Activated T-cell treated with anti-CD3 and anti-CD28 coated beads, Interleukin-2, amount 50 U/mL, for 4 hours (primary cell): ENCODE data around the gene SAP30L. TPM values are rescaled to one million over a fixed set of nuclear protein-coding genes. Genes with fewer than 3 reads are reported as not detected.
A peak's percentile ranks its signal among the peaks of the same experiment; 100 is the strongest.

ENCODE experiments used
- ATAC-seq, 2 donors: fragments of 200-7000 bp; cut with Tn5 transposase; one replicate each; pipeline ENCODE4 v1.10.0; 2021
- DNase-seq: peaks from one replicate; pipeline ENCODE4 v3.0.0-alpha.2; 2020
- H3K27me3 Mint-ChIP-seq: one replicate; pipeline ENCODE4 v1.8.0; 2021; ENCODE audit warnings: low read depth, mixed read lengths
- H3K36me3 Mint-ChIP-seq: one replicate; pipeline ENCODE4 v1.8.0; 2022; ENCODE audit warnings: mixed read lengths; ENCODE audit not compliant: insufficient read depth
- H3K4me1 Mint-ChIP-seq: one replicate; pipeline ENCODE4 v1.8.0; 2021; ENCODE audit warnings: low read depth, mixed read lengths
- H3K4me3 Mint-ChIP-seq: one replicate; pipeline ENCODE4 v1.8.0; 2021; ENCODE audit warnings: mild to moderate bottlenecking, moderate library complexity, mixed read lengths
- H3K9me3 Mint-ChIP-seq: one replicate; pipeline ENCODE4 v1.8.0; 2021; ENCODE audit warnings: mixed read lengths
- total RNA-seq, 3 donors: library from RNA; stranded (reverse); gene quantifications; one replicate each; pipeline ENCODE4 v1.2.1, GENCODE V29; 2021

The SAP30L gene
- total RNA-seq, 3 donors from 2014 or later = 22.5 to 27.0 (median 24.0) TPM

DNA sequence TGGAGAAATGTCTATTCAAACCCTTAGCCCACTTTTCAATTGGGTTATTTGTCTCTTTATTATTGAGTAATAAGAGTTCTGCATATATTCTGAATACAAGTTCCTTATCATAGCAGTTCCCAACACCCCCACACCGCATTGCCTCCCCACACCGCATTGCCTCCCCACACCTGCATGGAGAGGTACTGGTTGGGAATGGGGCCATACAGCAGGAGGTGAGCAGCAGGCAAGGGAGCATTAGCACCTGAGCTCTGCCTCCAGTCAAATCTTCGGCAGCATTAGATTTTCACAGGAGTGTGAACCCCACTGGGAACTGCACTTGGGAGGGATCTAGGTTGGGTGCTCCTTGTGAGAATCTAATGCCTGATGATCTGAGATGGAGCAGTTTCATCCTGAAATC is 10.6 kb upstream of the SAP30L start:
- H3K27me3 Mint-ChIP-seq = no peaks in the 10 kb centered on the region
- H3K4me1 Mint-ChIP-seq = no peaks in the 10 kb centered on the region
- no peak for DNase-seq
- ATAC-seq = no peak
- H3K9me3 Mint-ChIP-seq = no peaks in the 10 kb centered on the region
- H3K4me3 Mint-ChIP-seq = no peak overlapping the region
- H3K36me3 Mint-ChIP-seq = peaks cover 31% of the 10 kb centered on the region

DNA sequence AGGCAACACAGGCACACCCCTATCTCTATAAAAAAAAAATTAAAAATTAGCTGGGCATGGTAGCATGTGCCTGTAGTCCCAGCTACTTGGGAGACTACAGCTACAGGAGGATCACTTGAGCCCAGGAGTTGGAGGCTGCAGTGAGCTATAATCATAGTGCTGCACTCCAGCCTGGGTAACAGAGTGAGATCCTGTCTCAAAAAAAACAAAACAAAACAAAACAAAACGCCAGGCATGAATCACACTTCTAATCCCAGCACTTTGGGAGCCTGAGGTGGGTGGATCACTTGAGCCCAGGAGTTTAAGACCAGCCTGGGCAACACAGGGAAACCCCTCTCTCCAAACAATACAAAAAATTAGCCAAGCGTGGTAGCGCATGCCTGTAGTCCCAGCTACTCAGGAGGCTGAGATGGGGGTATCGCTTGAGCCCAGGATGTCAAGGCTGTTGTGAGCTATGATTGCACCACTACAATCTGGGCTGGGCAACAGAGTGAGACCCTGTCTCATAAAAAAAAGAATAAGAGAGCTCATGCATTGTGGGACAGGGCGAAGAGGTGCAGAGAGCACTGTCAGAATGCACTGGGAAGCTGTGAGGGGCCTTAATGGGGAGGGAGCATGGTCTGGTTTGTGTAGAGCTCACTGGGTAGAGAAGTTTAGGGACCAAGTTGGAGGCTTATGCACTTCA is 8.4 kb upstream of the SAP30L start:
- DNase-seq = no peak
- H3K36me3 Mint-ChIP-seq = peaks cover 49% of the 10 kb centered on the region
- peaks cover 3% of the 10 kb centered on the region for H3K4me1 Mint-ChIP-seq
- no peaks in the 10 kb centered on the region for H3K9me3 Mint-ChIP-seq
- no peak overlapping the region for H3K4me3 Mint-ChIP-seq
- ATAC-seq = no peak
- H3K27me3 Mint-ChIP-seq = no peaks in the 10 kb centered on the region

- H3K27me3 Mint-ChIP-seq = no peaks in the 10 kb centered on the region
- peaks cover 19% of the 10 kb centered on the region for H3K4me1 Mint-ChIP-seq
- H3K36me3 Mint-ChIP-seq = peaks cover 45% of the 10 kb centered on the region
- H3K4me3 Mint-ChIP-seq = no peak overlapping the region
- no peak for DNase-seq
- H3K9me3 Mint-ChIP-seq = no peaks in the 10 kb centered on the region
- no peak for ATAC-seq
Measured at GRCh38 chr5:154440540-154440939, 5.3 kb upstream of the SAP30L start.

- ATAC-seq = no peak
- Mint-ChIP-seq H3K4me1 (peaks cover 30% of the 10 kb centered on the region), H3K4me3 (no peak overlapping the region), H3K9me3 (no peaks in the 10 kb centered on the region), H3K27me3 (no peaks in the 10 kb centered on the region), H3K36me3 (peaks cover 31% of the 10 kb centered on the region)
- DNase-seq = no peak
Measured at GRCh38 chr5:154442801-154443200, 3.0 kb upstream of the SAP30L start.

DNA sequence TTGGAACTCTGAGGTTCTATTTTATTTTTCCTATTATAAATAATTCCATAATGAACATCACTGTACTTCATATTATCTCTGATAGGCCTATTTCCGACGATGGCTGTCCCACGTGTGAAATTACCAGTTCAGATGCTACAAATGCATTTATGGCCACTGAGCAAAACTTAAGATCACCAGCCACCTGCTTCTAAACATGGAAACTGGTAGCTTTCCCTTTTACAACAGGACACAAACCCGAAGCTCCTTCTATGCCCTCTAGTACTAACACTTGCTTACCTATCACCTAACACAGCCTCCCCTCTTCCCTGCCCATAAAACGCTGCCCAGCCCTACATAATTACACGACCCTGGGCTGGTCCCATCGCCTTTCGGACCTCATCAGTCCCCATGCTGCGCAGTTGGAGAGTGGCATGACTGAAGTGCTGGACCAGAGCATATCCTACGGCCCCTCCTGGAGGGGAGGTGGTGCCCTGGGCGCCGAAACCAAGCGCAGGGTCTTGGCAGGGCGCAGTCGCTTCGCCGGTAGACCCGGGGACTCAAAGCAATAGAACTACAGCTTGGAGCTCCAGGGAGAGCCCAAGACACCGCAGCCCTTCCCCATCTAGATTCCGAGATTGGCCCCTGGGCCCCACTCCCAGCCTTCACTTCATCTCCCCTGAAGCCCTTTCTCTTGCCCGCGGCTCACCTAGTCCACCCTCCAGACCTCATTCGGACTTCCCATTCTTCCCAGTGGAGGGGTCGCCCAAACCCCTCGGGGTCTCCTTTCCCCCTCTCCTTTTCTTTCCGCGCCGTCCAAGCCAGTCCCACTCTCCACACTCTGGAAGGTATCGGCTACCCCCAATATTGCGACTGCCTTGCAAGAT is 1.0 kb upstream of the SAP30L start:
- Mint-ChIP-seq H3K27me3 (no peaks in the 10 kb centered on the region), H3K36me3 (peaks cover 22% of the 10 kb centered on the region), H3K4me3 (peak overlapping the region; percentile 100), H3K9me3 (no peaks in the 10 kb centered on the region), H3K4me1 (peaks cover 48% of the 10 kb centered on the region)
- ATAC-seq (no peak), DNase-seq (no peak)

GRCh38 chr5:154446195-154447088 is 645 bp downstream of the SAP30L start:
- Mint-ChIP-seq H3K4me1 (peaks cover 57% of the 10 kb centered on the region), H3K36me3 (peaks cover 20% of the 10 kb centered on the region), H3K4me3 (peak overlapping the region; percentile 89), H3K27me3 (no peaks in the 10 kb centered on the region), H3K9me3 (no peaks in the 10 kb centered on the region)
- ATAC-seq (peak; percentile 9 to 15), DNase-seq (peak; percentile 32)

- ATAC-seq = no peak
- Mint-ChIP-seq H3K36me3 (peaks cover 17% of the 10 kb centered on the region), H3K9me3 (no peaks in the 10 kb centered on the region), H3K4me3 (peak overlapping the region; percentile 89), H3K4me1 (peaks cover 55% of the 10 kb centered on the region), H3K27me3 (no peaks in the 10 kb centered on the region)
- no peak for DNase-seq
Measured at GRCh38 chr5:154447089-154447725, 1.4 kb downstream of the SAP30L start.

DNA sequence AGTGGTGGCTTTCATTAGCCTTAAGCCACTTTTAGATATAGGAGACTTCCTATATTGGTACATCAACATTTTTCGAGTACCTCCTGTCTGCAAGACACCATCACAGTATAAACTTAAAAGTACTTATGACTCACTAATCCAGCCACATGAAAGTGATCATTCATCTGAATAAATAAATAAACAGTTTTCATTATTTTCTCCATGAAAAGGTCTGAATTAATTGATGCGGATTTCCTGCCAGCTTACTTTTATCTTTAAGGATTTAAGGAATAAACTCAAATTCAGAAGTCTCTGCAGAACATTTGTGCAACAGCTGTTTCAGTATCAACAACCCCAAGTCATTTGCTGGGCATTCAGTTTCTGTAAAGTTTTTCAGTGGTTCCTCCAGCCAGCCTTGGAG is 4.0 kb downstream of the SAP30L start:
- DNase-seq = no peak
- Mint-ChIP-seq H3K27me3 (no peaks in the 10 kb centered on the region), H3K36me3 (peaks cover 31% of the 10 kb centered on the region), H3K4me3 (no peak overlapping the region), H3K9me3 (no peaks in the 10 kb centered on the region), H3K4me1 (peaks cover 44% of the 10 kb centered on the region)
- no peak for ATAC-seq

DNA sequence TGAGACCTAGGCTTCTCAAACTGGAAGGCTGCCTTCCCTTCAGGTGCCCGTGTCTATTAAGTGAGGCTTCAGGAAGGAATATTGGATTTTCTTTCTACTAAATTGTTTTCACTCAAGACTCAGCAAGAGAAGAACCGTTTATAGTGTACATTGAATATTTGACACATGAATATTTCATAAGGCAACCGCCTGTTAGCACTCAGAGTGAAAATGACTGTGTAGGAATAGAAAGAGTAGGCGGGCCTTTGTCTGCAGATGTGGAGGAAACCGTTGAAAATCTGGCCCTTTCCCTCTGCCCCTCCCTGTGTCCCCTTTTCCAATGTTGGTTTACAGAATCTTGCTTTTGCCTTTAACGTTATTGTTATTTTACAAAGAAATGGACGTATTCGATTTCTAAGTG is 6.2 kb downstream of the SAP30L start:
- no peak for ATAC-seq
- no peak for DNase-seq
- Mint-ChIP-seq H3K4me1 (peaks cover 34% of the 10 kb centered on the region), H3K36me3 (peaks cover 45% of the 10 kb centered on the region), H3K9me3 (no peaks in the 10 kb centered on the region), H3K27me3 (no peaks in the 10 kb centered on the region), H3K4me3 (no peak overlapping the region)

DNA sequence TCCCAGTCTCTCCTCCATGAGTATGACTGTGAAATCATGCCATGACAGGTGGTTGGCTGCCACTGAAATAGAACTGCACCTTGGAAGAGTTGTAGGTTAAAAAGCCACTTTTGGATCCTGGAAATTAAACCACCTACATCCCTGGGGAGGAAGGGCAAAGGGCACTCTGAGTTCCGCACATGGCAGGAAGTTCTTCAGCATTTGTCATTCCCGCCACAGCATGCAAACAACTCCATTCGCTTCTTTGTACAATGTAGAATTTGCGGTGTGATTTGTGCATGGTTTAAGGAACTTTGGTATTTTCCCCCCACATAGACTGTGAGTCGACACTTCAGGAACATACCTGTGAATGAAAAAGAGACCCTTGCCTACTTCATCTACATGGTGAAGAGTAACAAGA is 9.8 kb downstream of the SAP30L start:
- Mint-ChIP-seq H3K9me3 (no peaks in the 10 kb centered on the region), H3K4me1 (peaks cover 2% of the 10 kb centered on the region), H3K4me3 (no peak overlapping the region), H3K36me3 (peaks cover 50% of the 10 kb centered on the region), H3K27me3 (no peaks in the 10 kb centered on the region)
- no peak for ATAC-seq
- no peak for DNase-seq

DNA sequence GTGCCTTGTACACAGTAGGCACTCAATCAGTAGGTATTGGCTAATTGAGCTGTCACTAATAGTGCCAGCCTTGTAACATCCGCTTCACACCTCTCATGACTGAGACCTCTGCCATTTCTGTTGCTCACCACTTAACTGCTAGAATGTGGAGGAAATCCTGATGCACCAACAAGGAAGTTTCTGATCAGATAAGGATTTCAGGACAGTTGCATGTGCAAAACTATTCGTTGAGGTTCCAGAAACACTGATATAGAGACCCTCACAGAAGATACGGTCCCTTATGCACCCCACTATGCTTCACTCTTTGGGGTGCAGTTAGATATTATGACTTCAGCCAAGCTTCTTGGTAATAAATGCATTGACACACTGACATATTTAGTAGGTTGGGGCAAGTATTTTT is 10.7 kb downstream of the SAP30L start:
- no peak for DNase-seq
- Mint-ChIP-seq H3K4me3 (no peak overlapping the region), H3K9me3 (no peaks in the 10 kb centered on the region), H3K4me1 (no peaks in the 10 kb centered on the region), H3K36me3 (peaks cover 48% of the 10 kb centered on the region), H3K27me3 (no peaks in the 10 kb centered on the region)
- no peak for ATAC-seq

DNA sequence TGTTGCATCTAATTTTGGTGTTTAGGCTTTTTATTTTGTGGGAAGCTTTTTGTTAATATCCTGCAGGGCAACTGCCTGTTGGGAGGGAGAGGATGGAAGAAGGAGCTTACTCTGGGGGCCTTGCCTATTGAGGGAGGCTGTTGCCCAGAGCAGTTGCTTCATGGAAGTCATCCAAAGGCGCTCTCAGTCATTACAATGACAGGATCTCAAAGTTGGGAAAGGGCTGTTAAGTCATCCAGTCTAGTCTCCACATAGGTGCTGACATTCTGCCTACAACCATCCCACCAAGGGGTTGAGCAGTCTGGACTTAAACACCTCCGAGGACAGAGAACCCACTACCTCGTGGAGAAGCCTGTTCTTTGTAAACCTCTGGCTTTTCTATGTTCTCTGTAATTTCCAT is 13.2 kb downstream of the SAP30L start:
- Mint-ChIP-seq H3K4me1 (no peaks in the 10 kb centered on the region), H3K36me3 (peaks cover 31% of the 10 kb centered on the region), H3K27me3 (no peaks in the 10 kb centered on the region), H3K9me3 (no peaks in the 10 kb centered on the region), H3K4me3 (no peak overlapping the region)
- no peak for ATAC-seq
- no peak for DNase-seq

DNA sequence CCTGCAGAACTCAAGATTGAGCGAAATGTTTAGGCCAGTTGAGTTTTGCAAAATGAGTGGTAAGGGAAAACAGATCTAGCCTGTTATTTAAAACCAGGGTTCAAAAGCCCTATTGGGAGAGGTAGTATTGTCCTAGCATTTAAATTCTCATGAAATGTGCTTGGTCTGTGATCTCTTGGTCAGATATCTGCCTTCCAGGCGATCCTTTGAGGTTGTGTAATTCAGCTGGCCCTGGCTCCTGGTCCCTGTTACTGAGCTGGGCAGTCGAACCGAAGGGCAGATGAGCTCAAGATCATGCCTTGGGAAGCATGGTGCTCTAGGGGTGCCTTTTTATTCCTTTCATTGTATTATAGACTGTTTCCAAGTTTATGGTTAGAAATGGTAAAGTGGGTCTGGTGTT is 14.4 kb downstream of the SAP30L start:
- peaks cover 22% of the 10 kb centered on the region for H3K36me3 Mint-ChIP-seq
- no peaks in the 10 kb centered on the region for H3K9me3 Mint-ChIP-seq
- no peak for DNase-seq
- no peaks in the 10 kb centered on the region for H3K4me1 Mint-ChIP-seq
- H3K27me3 Mint-ChIP-seq = no peaks in the 10 kb centered on the region
- H3K4me3 Mint-ChIP-seq = no peak overlapping the region
- ATAC-seq = no peak

DNA sequence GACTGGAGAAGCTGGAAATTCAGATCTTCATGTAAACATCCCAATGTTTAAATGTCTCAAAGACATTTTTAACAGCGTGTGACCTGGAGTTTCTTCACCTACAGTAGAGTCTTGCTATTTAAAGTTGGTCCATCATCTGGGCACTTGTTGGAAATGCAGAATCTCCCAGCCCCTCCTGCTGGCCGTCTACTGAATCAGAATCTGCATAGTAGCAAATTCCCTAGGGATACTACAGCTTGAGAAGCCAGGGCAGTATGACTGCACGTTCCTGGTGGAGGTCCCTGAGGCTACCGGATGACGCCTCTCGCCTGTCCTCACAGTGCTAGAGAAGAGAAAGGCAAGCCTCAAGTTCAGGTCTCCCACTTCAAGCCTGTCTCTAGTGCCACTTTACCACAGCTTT is 15.7 kb downstream of the SAP30L start:
- ATAC-seq (no peak), DNase-seq (no peak)
- Mint-ChIP-seq H3K4me1 (no peaks in the 10 kb centered on the region), H3K4me3 (no peak overlapping the region), H3K36me3 (peaks cover 12% of the 10 kb centered on the region), H3K9me3 (no peaks in the 10 kb centered on the region), H3K27me3 (no peaks in the 10 kb centered on the region)
